Prostate gland (tissue), 2 donors: ENCODE data around the gene DOCK3.

Experiments
- CTCF ChIP-seq, 4 experiments: fragments of 200-600 bp in 2 of 4; fragments of 450-650 bp in 2 of 4; sonication (generic) in 2 of 4; IDR thresholded peaks; 1 replicate in 3 of 4; 2 replicates in 1 of 4; pipeline ENCODE4 v1.5.1; 2016 to 2019; ENCODE audit warnings: antibody characterized with exemption in 4 of 4, mild to moderate bottlenecking in 2 of 4, moderate library complexity in 2 of 4
- POLR2A ChIP-seq: fragments of 450-650 bp; IDR thresholded peaks from one replicate; pipeline ENCODE4 v1.6.1; 2016; ENCODE audit warnings: antibody characterized with exemption, mild to moderate bottlenecking

- TF ChIP-seq CTCF (IDR thresholded peaks at IDR 0.05) (no peak), POLR2A (no peak)
Measured at GRCh38 chr3:50696276-50696675, 21.5 kb downstream of the DOCK3 start.
